Body of pancreas (tissue), 4 donors: Measurements from ENCODE around the gene RPL10A. TPM values are rescaled to one million over a fixed set of nuclear protein-coding genes. Genes with fewer than 3 reads are reported as not detected.

ENCODE experiments used
- ATAC-seq: fragments of 150-250 bp; one replicate; pipeline ENCODE4 v1.9.1; 2016
- DNase-seq, 4 donors: peaks; one replicate each; pipeline ENCODE4 v3.0.0-alpha.2; 2019
- H3K27ac ChIP-seq, 4 donors: fragments of 200-600 bp; sonication (generic); 1 replicate in 3 of 4; 2 replicates in 1 of 4; pipeline versions ENCODE4 v1.5.1 to v1.6.1; 2016 to 2019; ENCODE audit warnings: mild to moderate bottlenecking in 1 of 4, mixed read lengths in 1 of 4, moderate library complexity in 1 of 4
- H3K27me3 ChIP-seq, 2 donors: fragments of 200-600 bp; sonication (generic); one replicate each; pipeline ENCODE4 v1.6.0; 2016; ENCODE audit warnings: mild to moderate bottlenecking in 1 of 2
- H3K36me3 ChIP-seq, 2 donors: fragments of 200-600 bp; sonication (generic); replicated peaks in 1 of 2; 2 replicates each; pipeline ENCODE4 v1.5.1; 2016; ENCODE audit warnings: low read depth in 2 of 2; ENCODE audit not compliant: insufficient read depth in 1 of 2
- H3K4me1 ChIP-seq: fragments of 200-600 bp; sonication (generic); one replicate; pipeline ENCODE4 v1.6.0; 2016
- H3K4me3 ChIP-seq, 2 donors: fragments of 200-600 bp; sonication (generic); 1 replicate in 1 of 2; 2 replicates in 1 of 2; pipeline ENCODE4 v1.5.1; 2016 to 2019
- H3K9me3 ChIP-seq, 3 donors: fragments of 200-600 bp; sonication (generic); 1 replicate in 2 of 3; 2 replicates in 1 of 3; pipeline ENCODE4 v1.5.1; 2016
- POLR2A ChIP-seq, 3 donors: fragments of 450-650 bp; IDR thresholded peaks; one replicate each; pipeline ENCODE4 v1.6.1; 2016; ENCODE audit warnings: antibody characterized with exemption in 3 of 3, mild to moderate bottlenecking in 2 of 3
- WGBS, 2 donors: methylation state at CpG; one replicate each; pipeline ENCODE4 v1.1.5; 2017; 5-methylcytosine and 5-hydroxymethylcytosine counted together
- intact Hi-C: fragments of 100-400 bp; cut with DNase I; formaldehyde crosslinking; loops from one replicate; pipeline ENCODE4 v1.15.1; 2023
- total RNA-seq, 2 donors: library from RNA; depleted of rRNA; stranded (reverse); fragments of >200 nt; gene quantifications; one replicate each; pipeline ENCODE4 v1.1.0, GENCODE V29; 2016
- TF ChIP-seq, protein P1 (sequence below), 7 experiments: fragments of 450-650 bp in 4 of 7; fragments of 200-600 bp in 3 of 7; sonication (generic) in 3 of 7; IDR thresholded peaks; one replicate each; pipeline ENCODE4 v1.5.1; 2016 to 2019; ENCODE audit warnings: antibody characterized with exemption in 7 of 7

The RPL10A gene
- total RNA-seq, 2 donors from 2014 or later: 563 to 782 TPM

- intact Hi-C loops: no loop called here
- no peaks in the 10 kb centered on the region for H3K36me3 ChIP-seq
- no peak overlapping the region for H3K4me3 ChIP-seq
- peak overlapping the region in 3 of 4 donors; percentile 2 to 42 (median 36) for H3K27ac ChIP-seq
- WGBS, 2 donors: 35 to 58% methylated on average over 10 to 28 of the region's 28 CpGs
- DNase-seq: peak; percentile 52 to 81 (median 74)
- TF ChIP-seq, protein P1, sequence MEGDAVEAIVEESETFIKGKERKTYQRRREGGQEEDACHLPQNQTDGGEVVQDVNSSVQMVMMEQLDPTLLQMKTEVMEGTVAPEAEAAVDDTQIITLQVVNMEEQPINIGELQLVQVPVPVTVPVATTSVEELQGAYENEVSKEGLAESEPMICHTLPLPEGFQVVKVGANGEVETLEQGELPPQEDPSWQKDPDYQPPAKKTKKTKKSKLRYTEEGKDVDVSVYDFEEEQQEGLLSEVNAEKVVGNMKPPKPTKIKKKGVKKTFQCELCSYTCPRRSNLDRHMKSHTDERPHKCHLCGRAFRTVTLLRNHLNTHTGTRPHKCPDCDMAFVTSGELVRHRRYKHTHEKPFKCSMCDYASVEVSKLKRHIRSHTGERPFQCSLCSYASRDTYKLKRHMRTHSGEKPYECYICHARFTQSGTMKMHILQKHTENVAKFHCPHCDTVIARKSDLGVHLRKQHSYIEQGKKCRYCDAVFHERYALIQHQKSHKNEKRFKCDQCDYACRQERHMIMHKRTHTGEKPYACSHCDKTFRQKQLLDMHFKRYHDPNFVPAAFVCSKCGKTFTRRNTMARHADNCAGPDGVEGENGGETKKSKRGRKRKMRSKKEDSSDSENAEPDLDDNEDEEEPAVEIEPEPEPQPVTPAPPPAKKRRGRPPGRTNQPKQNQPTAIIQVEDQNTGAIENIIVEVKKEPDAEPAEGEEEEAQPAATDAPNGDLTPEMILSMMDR (IDR thresholded peaks at IDR 0.05): no peak
- no peak for TF ChIP-seq POLR2A (IDR thresholded peaks at IDR 0.05)
- no peaks in the 10 kb centered on the region for H3K27me3 ChIP-seq
- H3K9me3 ChIP-seq: no peaks in the 10 kb centered on the region
- H3K4me1 ChIP-seq: peaks cover 64% of the 10 kb centered on the region
- ATAC-seq: peak; percentile 26
Observed at GRCh38 chr6:35489995-35490791, 22.0 kb downstream of the RPL10A start.

DNA sequence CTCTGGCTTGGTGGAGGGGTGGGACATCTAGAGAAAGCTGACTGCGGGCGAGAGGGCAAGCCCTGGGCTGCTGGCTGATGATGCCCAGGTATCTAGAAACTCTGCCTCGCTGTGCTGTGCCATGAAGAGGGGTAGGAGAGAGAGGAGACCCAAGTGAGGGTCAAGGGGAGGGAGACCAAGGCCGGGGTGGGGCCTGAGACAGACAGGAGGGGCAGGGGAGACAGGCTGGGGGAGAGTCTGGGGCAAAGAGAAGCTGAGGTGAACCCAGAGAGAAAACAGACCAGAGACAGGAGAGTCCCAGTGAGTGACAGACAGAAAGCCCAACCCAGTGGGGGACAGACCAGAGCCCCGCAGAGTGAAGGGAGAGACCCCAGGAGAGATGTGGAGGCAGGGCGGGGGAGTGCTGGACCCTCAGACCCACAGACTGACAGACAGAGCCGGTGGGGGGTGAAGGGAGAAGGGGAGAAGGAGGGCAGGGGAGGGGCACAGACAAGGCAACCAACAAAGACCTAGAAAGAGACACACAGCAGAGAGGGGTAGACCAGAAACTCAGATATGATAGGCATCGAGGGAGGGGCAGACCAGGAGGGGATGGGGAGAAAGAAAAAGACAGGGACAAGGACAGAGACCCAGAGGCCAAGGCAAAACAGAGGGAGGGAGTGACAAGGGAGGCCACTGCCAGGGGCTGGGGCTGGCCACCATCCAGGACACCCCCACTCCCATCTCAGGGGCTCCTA lies 22.8 kb downstream of the RPL10A start:
- Histone ChIP-seq H3K4me3 (no peak overlapping the region), H3K36me3 (no peaks in the 10 kb centered on the region), H3K27ac (peak overlapping the region in 2 of 4 donors; percentile 2 to 36), H3K9me3 (no peaks in the 10 kb centered on the region), H3K4me1 (peaks cover 64% of the 10 kb centered on the region), H3K27me3 (no peaks in the 10 kb centered on the region)
- TF ChIP-seq POLR2A (IDR thresholded peaks at IDR 0.05): no peak
- TF ChIP-seq, protein P1 (IDR thresholded peaks at IDR 0.05): no peak
- no peak for ATAC-seq
- intact Hi-C loops: no loop called here
- no peak for DNase-seq
- WGBS, 2 donors: 66 to 71% methylated on average over 8 of the region's 8 CpGs

- intact Hi-C loops: no loop called here
- no peak for TF ChIP-seq POLR2A (IDR thresholded peaks at IDR 0.05)
- TF ChIP-seq, protein P1 (IDR thresholded peaks at IDR 0.05): no peak
- Histone ChIP-seq H3K27me3 (no peaks in the 10 kb centered on the region), H3K4me1 (peaks cover 59% of the 10 kb centered on the region), H3K9me3 (no peaks in the 10 kb centered on the region), H3K4me3 (no peak overlapping the region), H3K27ac (no peak overlapping the region), H3K36me3 (no peaks in the 10 kb centered on the region)
- WGBS, 2 donors: 64 to 86% methylated on average over 3 to 4 of the region's 5 CpGs
- DNase-seq: no peak
- ATAC-seq: no peak
Observed at GRCh38 chr6:35491558-35492257, 23.5 kb downstream of the RPL10A start.

GRCh38 chr6:35492258-35492973 lies 24.2 kb downstream of the RPL10A start:
- TF ChIP-seq, protein P1 (IDR thresholded peaks at IDR 0.05): no peak
- TF ChIP-seq POLR2A (IDR thresholded peaks at IDR 0.05): no peak
- peaks cover 59% of the 10 kb centered on the region for H3K4me1 ChIP-seq
- ATAC-seq (no peak), DNase-seq (no peak)
- no peaks in the 10 kb centered on the region for H3K36me3 ChIP-seq
- intact Hi-C loops: no loop called here
- H3K27me3 ChIP-seq: no peaks in the 10 kb centered on the region
- H3K4me3 ChIP-seq: no peak overlapping the region
- no peaks in the 10 kb centered on the region for H3K9me3 ChIP-seq
- WGBS, 2 donors: 65 to 86% methylated on average over 6 to 7 of the region's 7 CpGs
- no peak overlapping the region for H3K27ac ChIP-seq
